DOHH2 (cell line): ENCODE data around the gene UVSSA.

Experiments used
- CTCF ChIP-seq: fragments of 200-600 bp; sonication (generic); IDR thresholded peaks from one replicate; pipeline ENCODE4 v1.5.1; 2014; ENCODE audit warnings: antibody characterized with exemption, mild to moderate bottlenecking, low read depth, low read length; ENCODE audit not compliant: poor library complexity, severe bottlenecking
- EZH2phosphoT487 ChIP-seq: fragments of 200-600 bp; sonication (generic); IDR thresholded peaks from 2 replicates; pipeline ENCODE4 v1.6.1; 2017; ENCODE audit warnings: borderline replicate concordance, mild to moderate bottlenecking, antibody characterized with exemption, low read length, moderate library complexity, mixed read lengths

GRCh38 chr4:1421657-1422056 is 74.6 kb downstream of the UVSSA start:
- no peak for TF ChIP-seq CTCF
- no peak for TF ChIP-seq EZH2phosphoT487
